HepG2 (cell line): ENCODE measurements around the gene CCL17. TPM values are rescaled to one million over a fixed set of nuclear protein-coding genes. Genes with fewer than 3 reads are reported as not detected.

Experiments used
- AGO1 ChIP-seq: fragments of 200-400 bp; formaldehyde crosslinking; IDR thresholded peaks from 2 replicates; pipeline ENCODE4 v1.6.1; 2017; ENCODE audit warnings: mild to moderate bottlenecking, low read depth, low read length, moderate library complexity; ENCODE audit not compliant: poor library complexity, severe bottlenecking
- ARHGAP35 ChIP-seq: sonication (generic); formaldehyde crosslinking; IDR thresholded peaks from 2 replicates; pipeline ENCODE4 v1.9.0; 2022; ENCODE audit warnings: mild to moderate bottlenecking, inconsistent platforms, moderate library complexity, missing genetic modification reagents, borderline replicate concordance
- DZIP1 ChIP-seq: sonication (generic); formaldehyde crosslinking; IDR thresholded peaks from 2 replicates; pipeline ENCODE4 v1.5.0; 2020; ENCODE audit warnings: mild to moderate bottlenecking, missing genetic modification reagents
- GPN1 ChIP-seq: sonication (generic); formaldehyde crosslinking; IDR thresholded peaks from 2 replicates; pipeline ENCODE4 v1.5.1; 2020; ENCODE audit warnings: missing genetic modification reagents, borderline replicate concordance
- HCFC1 ChIP-seq: fragments of 150-350 bp; IDR thresholded peaks from 2 replicates; pipeline ENCODE4 v1.6.1; 2014; ENCODE audit warnings: low read depth, low read length
- HMGXB4 ChIP-seq, 2 experiments: sonication (generic) in 1 of 2; formaldehyde crosslinking in 1 of 2; IDR thresholded peaks; 2 replicates each; pipeline versions ENCODE4 v1.4.0 to v1.6.1; 2018 to 2020; ENCODE audit warnings: missing genetic modification reagents in 2 of 2, borderline replicate concordance in 1 of 2, low read depth in 1 of 2, mild to moderate bottlenecking in 1 of 2, missing biosample characterization in 1 of 2
- MXI1 ChIP-seq: IDR thresholded peaks from 3 replicates; pipeline ENCODE4 v1.6.1; 2012; ENCODE audit warnings: low read depth, low read length, inconsistent platforms, borderline replicate concordance
- NCOA5 ChIP-seq: sonication (generic); formaldehyde crosslinking; IDR thresholded peaks from 2 replicates; pipeline ENCODE4 v1.4.0; 2020; ENCODE audit warnings: missing genetic modification reagents
- POLR2A ChIP-seq, 2 experiments: IDR thresholded peaks; 2 replicates each; pipeline ENCODE4 v1.6.1; 2011; ENCODE audit warnings: low read depth in 2 of 2, low read length in 2 of 2, mild to moderate bottlenecking in 1 of 2, moderate library complexity in 1 of 2; ENCODE audit not compliant: insufficient read depth in 1 of 2
- SCMH1 ChIP-seq: sonication (generic); formaldehyde crosslinking; IDR thresholded peaks from 2 replicates; pipeline ENCODE4 v1.9.0; 2021; ENCODE audit warnings: missing genetic modification reagents, mild to moderate bottlenecking, borderline replicate concordance
- TARDBP ChIP-seq: sonication (generic); formaldehyde crosslinking; IDR thresholded peaks from 2 replicates; pipeline ENCODE4 v1.8.0; 2022; ENCODE audit warnings: mild to moderate bottlenecking, missing genetic modification reagents
- TFDP2 ChIP-seq: sonication (generic); formaldehyde crosslinking; IDR thresholded peaks from 2 replicates; pipeline ENCODE4 v1.4.0; 2020; ENCODE audit warnings: missing genetic modification reagents
- ZFP37 ChIP-seq: sonication (generic); formaldehyde crosslinking; IDR thresholded peaks from 2 replicates; pipeline ENCODE4 v1.4.0; 2020; ENCODE audit warnings: missing genetic modification reagents, borderline replicate concordance
- ZMYM3 ChIP-seq: sonication (generic); formaldehyde crosslinking; IDR thresholded peaks from 2 replicates; pipeline ENCODE4 v1.5.1; 2020; ENCODE audit warnings: mild to moderate bottlenecking, missing genetic modification reagents
- ZNF225 ChIP-seq: sonication (generic); formaldehyde crosslinking; IDR thresholded peaks from 2 replicates; pipeline ENCODE4 v1.4.0; 2020; ENCODE audit warnings: mild to moderate bottlenecking, missing genetic modification reagents
- ZNF264 ChIP-seq: sonication (generic); formaldehyde crosslinking; IDR thresholded peaks from 2 replicates; pipeline ENCODE4 v1.4.0; 2020; ENCODE audit warnings: missing genetic modification reagents
- ZNF644 ChIP-seq: IDR thresholded peaks from 2 replicates; pipeline ENCODE4 v1.6.1; 2016; ENCODE audit warnings: low read depth
- ZNF891 ChIP-seq: sonication (generic); formaldehyde crosslinking; IDR thresholded peaks from 2 replicates; pipeline ENCODE4 v1.5.0; 2020; ENCODE audit warnings: mild to moderate bottlenecking, missing genetic modification reagents
- ZXDC ChIP-seq: sonication (generic); formaldehyde crosslinking; IDR thresholded peaks from 2 replicates; pipeline ENCODE4 v1.5.0; 2020; ENCODE audit warnings: mild to moderate bottlenecking, missing genetic modification reagents
- polyA plus RNA-seq, 8 experiments: library from polyadenylated mRNA; depleted of rRNA in 3 of 8; stranded (reverse) in 7 of 8; unstranded in 1 of 8; fragments of >200 nt; fragmentation: Illumina TruSeq in 4 of 8; extraction: Trizol in 4 of 8; gene quantifications; 2 replicates each; pipeline versions ENCODE4 v1.2.1 to v1.2.3, GENCODE V29; 2011 to 2016; ENCODE audit warnings: low read depth in 4 of 8, missing spikeins in 1 of 8, mixed read lengths in 1 of 8; ENCODE audit not compliant: insufficient read depth in 1 of 8
- total RNA-seq, 5 experiments: library from RNA; depleted of rRNA; stranded (reverse); fragments of >200 nt; fragmentation: Illumina TruSeq; extraction: Trizol; gene quantifications; 2 replicates each; pipeline ENCODE4 v1.2.3, GENCODE V29; 2016; ENCODE audit warnings: low read depth in 1 of 5

CCL17 gene
- total and polyA plus RNA-seq, 2 of the 13 experiments (the other 11 are each of a cell fraction or from before 2014, with no cell fraction given): not detected

- peak; percentile 97 to 98 for TF ChIP-seq HMGXB4 (CRISPR knock-in tag; IDR thresholded peaks at IDR 0.05; ENCODE audit: borderline replicate concordance in 1 of 2, low read depth in 1 of 2)
- TF ChIP-seq ZMYM3 (CRISPR knock-in tag): peak; percentile 61; the same call in 1 of the 2 replicates
- peak; percentile 90 to 92; a peak in 3 of 4 replicates for TF ChIP-seq POLR2A (IDR thresholded peaks at IDR 0.05; ENCODE audit: insufficient read depth in 1 of 2, low read depth in 2 of 2, low read length in 2 of 2)
- no peak for TF ChIP-seq ZNF264 (CRISPR knock-in tag)
- TF ChIP-seq NCOA5 (CRISPR knock-in tag): no peak
- TF ChIP-seq AGO1: peak; percentile 46
- peak; percentile 79; the same call in 1 of the 2 replicates for TF ChIP-seq ZNF891 (CRISPR knock-in tag)
- no peak for TF ChIP-seq ZXDC (CRISPR knock-in tag)
- TF ChIP-seq ZNF225: no peak; the same call in none of the 2 replicates
- TF ChIP-seq TFDP2 (CRISPR knock-in tag): peak; percentile 73; the same call in 1 of the 2 replicates
- peak; percentile 94 for TF ChIP-seq TARDBP (CRISPR knock-in tag)
- peak; percentile 78; the same call in 1 of the 2 replicates for TF ChIP-seq ARHGAP35 (CRISPR knock-in tag)
- peak; percentile 84 for TF ChIP-seq HCFC1
- peak; percentile 97 for TF ChIP-seq MXI1
- 0 out of 2 replicates have a peak, but pooled peaks have one; percentile 22 for TF ChIP-seq ZNF644 (CRISPR knock-in tag)
- TF ChIP-seq ZFP37: peak; percentile 67
- no peak for TF ChIP-seq SCMH1 (CRISPR knock-in tag)
- no peak; the same call in 1 of the 2 replicates for TF ChIP-seq GPN1 (CRISPR knock-in tag)
- TF ChIP-seq DZIP1 (CRISPR knock-in tag): peak; percentile 52; the same call in 1 of the 2 replicates
These were observed 42.8 kb downstream of the CCL17 start, which contains the start of the genes CIAPIN1 and COQ9 (continued) for GRCh38 chr16:57447186-57447962.
